T-helper 1 cell treated with Interleukin-12 subunit alpha and Interleukin-12 subunit beta and Interleukin-4 antibody, amounts not matched to agents 30 μg/mL and 1 μg/mL, for 36 hours (primary cell): ENCODE data around the gene IFNA21.
"Not testable (repeated sequence)": the region's sequence is repeated elsewhere in the genome, so short reads cannot be mapped to it uniquely, and the experiment has no call there.

ENCODE experiments used
- H3K27ac Mint-ChIP-seq: one replicate; pipeline ENCODE4 v1.8.0; 2021; ENCODE audit warnings: mild to moderate bottlenecking, mixed read lengths
- H3K27me3 Mint-ChIP-seq: one replicate; pipeline ENCODE4 v1.8.0; 2021; ENCODE audit warnings: low read depth, mixed read lengths
- H3K36me3 Mint-ChIP-seq: one replicate; pipeline ENCODE4 v1.8.0; 2021; ENCODE audit warnings: low read depth, mixed read lengths
- H3K4me1 Mint-ChIP-seq: one replicate; pipeline ENCODE4 v1.8.0; 2021; ENCODE audit warnings: low read depth, mixed read lengths
- H3K4me3 Mint-ChIP-seq: one replicate; pipeline ENCODE4 v1.8.0; 2021; ENCODE audit warnings: mild to moderate bottlenecking, moderate library complexity, mixed read lengths
- H3K9me3 Mint-ChIP-seq: one replicate; pipeline ENCODE4 v1.8.0; 2021; ENCODE audit warnings: mixed read lengths

IFNA21 gene

GRCh38 chr9:21166560-21166959 lies at the start of gene IFNA21:
IFNA21 (minus strand) TSS chr9:21166660; CDS start chr9:21166612, 48 bp downstream.
- not testable (repeated sequence) for H3K27ac Mint-ChIP-seq, H3K36me3 Mint-ChIP-seq, H3K9me3 Mint-ChIP-seq, H3K4me3 Mint-ChIP-seq
- peaks cover 43% of the 10 kb centered on the region for H3K27me3 Mint-ChIP-seq
- peaks cover 12% of the 10 kb centered on the region for H3K4me1 Mint-ChIP-seq

- not testable (repeated sequence) for H3K36me3 Mint-ChIP-seq, H3K9me3 Mint-ChIP-seq, H3K27ac Mint-ChIP-seq, H3K4me1 Mint-ChIP-seq, H3K4me3 Mint-ChIP-seq
- peaks cover 14% of the 10 kb centered on the region for H3K27me3 Mint-ChIP-seq
Observed at GRCh38 chr9:21213411-21214326, 47.2 kb upstream of the IFNA21 start.

GRCh38 chr9:21212160-21212559 lies 45.7 kb upstream of the IFNA21 start:
- not testable (repeated sequence) for H3K4me3 Mint-ChIP-seq, H3K27ac Mint-ChIP-seq, H3K9me3 Mint-ChIP-seq, H3K4me1 Mint-ChIP-seq, H3K36me3 Mint-ChIP-seq
- H3K27me3 Mint-ChIP-seq = peaks cover 11% of the 10 kb centered on the region

- peaks cover 11% of the 10 kb centered on the region for H3K27me3 Mint-ChIP-seq
- H3K27ac Mint-ChIP-seq, H3K4me1 Mint-ChIP-seq, H3K4me3 Mint-ChIP-seq, H3K36me3 Mint-ChIP-seq, H3K9me3 Mint-ChIP-seq: not testable (repeated sequence)
Observed at GRCh38 chr9:21210782-21211181, 44.3 kb upstream of the IFNA21 start.

GRCh38 chr9:21210311-21210710 lies 43.9 kb upstream of the IFNA21 start:
- H3K4me3 Mint-ChIP-seq = no peak overlapping the region
- H3K9me3 Mint-ChIP-seq = no peaks in the 10 kb centered on the region
- H3K4me1 Mint-ChIP-seq = peaks cover 1% of the 10 kb centered on the region
- H3K36me3 Mint-ChIP-seq = no peaks in the 10 kb centered on the region
- no peak overlapping the region for H3K27ac Mint-ChIP-seq
- peaks cover 12% of the 10 kb centered on the region for H3K27me3 Mint-ChIP-seq

- H3K36me3 Mint-ChIP-seq, H3K4me1 Mint-ChIP-seq, H3K9me3 Mint-ChIP-seq, H3K4me3 Mint-ChIP-seq, H3K27ac Mint-ChIP-seq: not testable (repeated sequence)
- peaks cover 20% of the 10 kb centered on the region for H3K27me3 Mint-ChIP-seq
Observed at GRCh38 chr9:21207043-21207442, 40.6 kb upstream of the IFNA21 start, which contains the start of gene IFNA10. IFNA10 (minus strand) TSS chr9:21207143; CDS start chr9:21207097, 46 bp downstream.

GRCh38 chr9:21205204-21205603 lies 38.7 kb upstream of the IFNA21 start:
- H3K4me1 Mint-ChIP-seq = peaks cover 1% of the 10 kb centered on the region
- no peaks in the 10 kb centered on the region for H3K9me3 Mint-ChIP-seq
- H3K36me3 Mint-ChIP-seq = no peaks in the 10 kb centered on the region
- H3K27ac Mint-ChIP-seq = no peak overlapping the region
- H3K27me3 Mint-ChIP-seq = peaks cover 32% of the 10 kb centered on the region
- H3K4me3 Mint-ChIP-seq = no peak overlapping the region

GRCh38 chr9:21202105-21202504 lies 35.6 kb upstream of the IFNA21 start, which contains the start of gene IFNA7:
IFNA7 (minus strand) TSS chr9:21202205; CDS start chr9:21202165, 40 bp downstream.
- H3K27me3 Mint-ChIP-seq = peaks cover 32% of the 10 kb centered on the region
- H3K4me1 Mint-ChIP-seq, H3K9me3 Mint-ChIP-seq, H3K4me3 Mint-ChIP-seq, H3K27ac Mint-ChIP-seq, H3K36me3 Mint-ChIP-seq: not testable (repeated sequence)

GRCh38 chr9:21194867-21195776 lies 28.7 kb upstream of the IFNA21 start:
- H3K4me1 Mint-ChIP-seq, H3K27ac Mint-ChIP-seq, H3K9me3 Mint-ChIP-seq, H3K36me3 Mint-ChIP-seq: not testable (repeated sequence)
- H3K4me3 Mint-ChIP-seq = peak overlapping the region; percentile 48
- peaks cover 18% of the 10 kb centered on the region for H3K27me3 Mint-ChIP-seq

GRCh38 chr9:21187487-21187886 lies 21.0 kb upstream of the IFNA21 start, which contains the start of gene IFNA4:
IFNA4 (minus strand) TSS chr9:21187587; CDS start chr9:21187531, 56 bp downstream.
- H3K4me1 Mint-ChIP-seq, H3K4me3 Mint-ChIP-seq, H3K9me3 Mint-ChIP-seq, H3K27ac Mint-ChIP-seq, H3K36me3 Mint-ChIP-seq: not testable (repeated sequence)
- H3K27me3 Mint-ChIP-seq = peaks cover 29% of the 10 kb centered on the region

- not testable (repeated sequence) for H3K4me3 Mint-ChIP-seq, H3K36me3 Mint-ChIP-seq, H3K4me1 Mint-ChIP-seq, H3K27ac Mint-ChIP-seq, H3K9me3 Mint-ChIP-seq
- peaks cover 18% of the 10 kb centered on the region for H3K27me3 Mint-ChIP-seq
Observed at GRCh38 chr9:21182810-21183736, 16.6 kb upstream of the IFNA21 start.

GRCh38 chr9:21174671-21175070 lies 8.2 kb upstream of the IFNA21 start:
- Mint-ChIP-seq H3K27me3 (peaks cover 46% of the 10 kb centered on the region), H3K36me3 (no peaks in the 10 kb centered on the region), H3K4me3 (no peak overlapping the region), H3K9me3 (no peaks in the 10 kb centered on the region), H3K27ac (no peak overlapping the region), H3K4me1 (no peaks in the 10 kb centered on the region)

- Mint-ChIP-seq H3K4me3 (no peak overlapping the region), H3K36me3 (no peaks in the 10 kb centered on the region), H3K9me3 (no peaks in the 10 kb centered on the region), H3K4me1 (no peaks in the 10 kb centered on the region), H3K27ac (no peak overlapping the region), H3K27me3 (peaks cover 60% of the 10 kb centered on the region)
Observed at GRCh38 chr9:21172156-21172555, 5.7 kb upstream of the IFNA21 start.

- Mint-ChIP-seq H3K27ac (no peak overlapping the region), H3K9me3 (no peaks in the 10 kb centered on the region), H3K4me1 (peaks cover 1% of the 10 kb centered on the region), H3K36me3 (no peaks in the 10 kb centered on the region), H3K27me3 (peaks cover 60% of the 10 kb centered on the region), H3K4me3 (no peak overlapping the region)
Observed at GRCh38 chr9:21171351-21171750, 4.9 kb upstream of the IFNA21 start.
